Small intestine (tissue), 7 donors: ENCODE results near the gene DCBLD2. TPM values are rescaled to one million over a fixed set of nuclear protein-coding genes. Genes with fewer than 3 reads are reported as not detected.

Experiments
- DNase-seq, 2 donors: peaks; one replicate each; pipeline versions ENCODE4 v3.0.0 to v3.0.0-alpha.2; 2013
- FAIRE-seq: peaks from 2 replicates; lab custom pipeline; 2012; peaks lifted over from hg19 to GRCh38; lab: Jason Lieb, UNC
- H3K27ac ChIP-seq, 3 donors: one replicate each; pipeline ENCODE4 v1.5.1; 2013; ENCODE audit warnings: low read length in 2 of 3, mild to moderate bottlenecking in 2 of 3, control low read depth in 1 of 3, inconsistent platforms in 1 of 3, low read depth in 1 of 3, moderate library complexity in 1 of 3
- H3K27me3 ChIP-seq, 3 donors: one replicate each; pipeline ENCODE4 v1.6.1; 2013; ENCODE audit warnings: low read length in 3 of 3, inconsistent platforms in 1 of 3; ENCODE audit not compliant: control insufficient read depth in 3 of 3, insufficient read depth in 3 of 3
- H3K36me3 ChIP-seq, 3 donors: one replicate each; pipeline ENCODE4 v1.6.1; 2013; ENCODE audit warnings: low read length in 3 of 3, inconsistent platforms in 1 of 3, low read depth in 1 of 3, mild to moderate bottlenecking in 1 of 3, moderate library complexity in 1 of 3; ENCODE audit not compliant: control insufficient read depth in 3 of 3, insufficient read depth in 2 of 3
- H3K4me1 ChIP-seq, 3 donors: one replicate each; pipeline ENCODE4 v1.6.1; 2013; ENCODE audit warnings: low read length in 2 of 3, inconsistent platforms in 1 of 3, low read depth in 1 of 3, mild to moderate bottlenecking in 1 of 3, moderate library complexity in 1 of 3; ENCODE audit not compliant: control insufficient read depth in 3 of 3, insufficient read depth in 2 of 3
- H3K4me3 ChIP-seq, 3 donors: one replicate each; pipeline ENCODE4 v1.5.1; 2013; ENCODE audit warnings: low read length in 3 of 3, control low read depth in 1 of 3, inconsistent platforms in 1 of 3, low read depth in 1 of 3, mild to moderate bottlenecking in 1 of 3, moderate library complexity in 1 of 3
- H3K9me3 ChIP-seq, 2 donors: one replicate each; pipeline ENCODE4 v1.6.1; 2013; ENCODE audit warnings: low read depth in 1 of 2, low read length in 1 of 2; ENCODE audit not compliant: control insufficient read depth in 2 of 2, insufficient read depth in 1 of 2
- WGBS, 3 donors: extraction: QIAGEN DNeasy Blood & Tissue Kit; methylation state at CpG; one replicate each; pipeline ENCODE4 v1.1.7; 2013; 5-methylcytosine and 5-hydroxymethylcytosine counted together
- polyA plus RNA-seq, 4 donors: library from polyadenylated mRNA; stranded (reverse) in 3 of 4; unstranded in 1 of 4; fragments of 200-250 nt in 3 of 4; fragments of 120-200 nt in 1 of 4; gene quantifications; one replicate each; pipeline versions ENCODE4 v1.2.1 to v1.2.3, GENCODE V29; 2013
- donor health status: healthy with polysubstance abuse.
- donor health status: control.
- donor health status: control.
- donor health status: Bipolar disorder and iron deficiency.
- donor health status: healthy.

DCBLD2 gene
- polyA plus RNA-seq, 4 donors: 0.22 to 10.0 (median 2.0) TPM

DNA sequence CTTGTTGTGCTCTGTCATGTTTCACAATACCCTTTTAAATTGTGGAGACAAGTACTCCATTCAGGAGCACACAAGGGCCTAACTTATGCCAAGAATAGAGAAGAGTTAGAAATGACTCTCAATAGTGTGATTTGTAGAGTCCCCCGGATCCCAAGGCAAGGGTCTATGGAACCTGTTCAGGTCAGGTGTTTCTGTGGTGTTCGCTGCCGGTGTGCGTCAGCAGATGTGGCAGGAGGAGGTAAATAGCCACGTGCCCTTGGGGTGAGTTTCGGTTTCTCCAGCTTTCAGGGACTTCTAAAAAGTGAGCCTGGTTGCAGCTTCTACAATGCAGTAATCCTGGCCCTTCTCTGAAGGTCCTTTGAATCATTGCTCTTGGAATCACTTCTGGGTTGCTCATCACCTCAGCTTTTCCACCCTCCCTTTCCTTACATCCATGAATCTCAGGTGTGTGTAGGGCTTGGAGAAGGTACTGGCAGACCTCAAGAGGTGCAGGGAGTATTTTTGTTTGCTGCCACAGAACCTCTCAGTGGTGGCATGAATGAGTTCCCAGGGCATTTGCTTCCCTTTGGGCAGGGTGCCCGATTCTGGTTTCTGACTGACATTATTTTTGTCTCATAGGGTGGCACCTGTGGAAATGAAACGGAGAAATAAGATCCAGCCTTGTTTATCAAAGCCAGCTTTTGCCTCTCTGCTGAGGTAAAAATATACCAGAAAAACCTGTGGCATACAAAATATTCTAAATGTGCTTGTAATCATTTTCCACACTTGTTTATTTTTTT lies 131.0 kb downstream of the DCBLD2 start:
- DNase-seq (no peak), FAIRE-seq (no peak)
- 66 to 72% (median 69%) methylated on average over 8 of the region's 8 CpGs for WGBS, 3 donors
- H3K36me3 ChIP-seq: no peaks in the 10 kb centered on the region
- peak overlapping the region in 1 of 3 donors; percentile 17 for H3K27ac ChIP-seq
- no peak overlapping the region for H3K4me3 ChIP-seq
- no peaks in the 10 kb centered on the region for H3K9me3 ChIP-seq
- peaks cover 0 to 2% (median 0%) of the 10 kb centered on the region in 3 donors for H3K4me1 ChIP-seq
- no peaks in the 10 kb centered on the region for H3K27me3 ChIP-seq

DNA sequence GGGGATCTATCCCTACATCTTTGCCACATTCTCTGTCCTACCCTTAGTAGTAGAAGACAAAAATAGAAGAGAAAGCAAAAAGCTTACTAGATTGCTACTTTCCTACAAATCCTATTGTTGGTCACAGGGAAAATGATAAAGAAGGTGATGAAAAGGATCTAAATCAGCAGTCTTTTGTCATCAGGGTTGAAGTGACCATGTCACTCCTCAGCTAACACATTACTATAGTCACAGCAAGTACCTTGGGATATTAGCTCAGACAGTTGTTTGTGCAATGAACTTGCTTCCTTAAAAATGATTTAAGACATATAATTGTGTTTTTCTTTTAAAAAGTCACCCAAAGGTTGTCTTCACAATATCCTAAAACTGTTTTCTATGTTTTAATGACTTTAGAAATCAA lies 132.0 kb downstream of the DCBLD2 start:
- Histone ChIP-seq H3K4me1 (no peaks in the 10 kb centered on the region), H3K36me3 (no peaks in the 10 kb centered on the region), H3K27me3 (no peaks in the 10 kb centered on the region), H3K27ac (no peak overlapping the region), H3K9me3 (no peaks in the 10 kb centered on the region), H3K4me3 (no peak overlapping the region)
- FAIRE-seq: no peak
- no peak for DNase-seq

GRCh38 chr3:98768961-98769360 lies 132.5 kb downstream of the DCBLD2 start:
- no peaks in the 10 kb centered on the region for H3K4me1 ChIP-seq
- H3K4me3 ChIP-seq: no peak overlapping the region
- no peaks in the 10 kb centered on the region for H3K27me3 ChIP-seq
- no peak overlapping the region for H3K27ac ChIP-seq
- whole genome bisulfite sequencing, 3 donors: 57 to 71% (median 63%) methylated on average over 2 of the region's 2 CpGs
- no peak for DNase-seq
- H3K9me3 ChIP-seq: no peaks in the 10 kb centered on the region
- H3K36me3 ChIP-seq: no peaks in the 10 kb centered on the region
- no peak for FAIRE-seq

GRCh38 chr3:98766924-98767323 lies 134.6 kb downstream of the DCBLD2 start:
- H3K4me3 ChIP-seq: no peak overlapping the region
- no peaks in the 10 kb centered on the region for H3K27me3 ChIP-seq
- peaks cover 0 to under 1% (median 0%) of the 10 kb centered on the region in 3 donors for H3K4me1 ChIP-seq
- no peak for FAIRE-seq
- no peaks in the 10 kb centered on the region for H3K36me3 ChIP-seq
- no peak for DNase-seq
- H3K27ac ChIP-seq: no peak overlapping the region
- H3K9me3 ChIP-seq: no peaks in the 10 kb centered on the region

- 67 to 75% (median 67%) methylated on average over 4 of the region's 4 CpGs for WGBS, 3 donors
- no peak for FAIRE-seq
Observed at GRCh38 chr3:98765721-98766120, 135.8 kb downstream of the DCBLD2 start.

GRCh38 chr3:98764472-98764884 lies 137.0 kb downstream of the DCBLD2 start:
- H3K4me3 ChIP-seq: no peak overlapping the region
- no peak overlapping the region for H3K27ac ChIP-seq
- 42 to 55% (median 49%) methylated on average over 4 of the region's 4 CpGs for WGBS, 3 donors
- no peaks in the 10 kb centered on the region for H3K36me3 ChIP-seq
- FAIRE-seq (no peak), DNase-seq (no peak)
- H3K4me1 ChIP-seq: peaks cover 0 to 3% (median 0%) of the 10 kb centered on the region in 3 donors
- H3K9me3 ChIP-seq: no peaks in the 10 kb centered on the region
- H3K27me3 ChIP-seq: no peaks in the 10 kb centered on the region

More at GRCh38 chr3:98765721-98766120, 135.8 kb downstream of the DCBLD2 start:
- DNase-seq: no peak
- Histone ChIP-seq H3K4me1 (peaks cover 0 to 3% (median 0%) of the 10 kb centered on the region in 3 donors), H3K27me3 (no peaks in the 10 kb centered on the region), H3K4me3 (no peak overlapping the region), H3K27ac (no peak overlapping the region), H3K9me3 (no peaks in the 10 kb centered on the region), H3K36me3 (no peaks in the 10 kb centered on the region)

- Histone ChIP-seq H3K4me1 (peaks cover 0 to 3% (median 0%) of the 10 kb centered on the region in 3 donors), H3K27me3 (no peaks in the 10 kb centered on the region), H3K4me3 (no peak overlapping the region), H3K9me3 (no peaks in the 10 kb centered on the region), H3K27ac (peak overlapping the region in 1 of 3 donors; percentile 54), H3K36me3 (no peaks in the 10 kb centered on the region)
- DNase-seq (no peak), FAIRE-seq (no peak)
- 51 to 64% (median 56%) methylated on average over 5 of the region's 5 CpGs for WGBS, 3 donors
Observed at GRCh38 chr3:98763819-98764418, 137.6 kb downstream of the DCBLD2 start.

DNA sequence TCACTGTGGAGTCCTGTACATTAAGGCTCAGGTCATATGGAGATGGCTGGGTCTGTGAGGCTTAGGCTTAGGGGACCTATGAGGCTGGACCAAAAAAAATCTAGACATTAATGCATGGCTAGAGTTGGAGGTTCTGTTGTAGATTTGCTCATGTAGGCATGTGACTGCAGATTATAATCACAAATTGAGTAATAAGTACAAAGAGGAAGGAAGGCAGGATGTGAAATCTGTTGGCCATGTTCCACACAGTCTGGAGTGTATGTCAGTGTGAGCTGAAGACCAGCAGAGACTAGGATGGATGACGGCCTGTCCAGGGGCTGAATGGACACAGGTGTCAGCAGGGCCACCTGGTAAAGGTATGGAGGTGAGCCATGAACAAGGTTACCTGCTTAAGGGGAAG lies 138.4 kb downstream of the DCBLD2 start, which contains the start of gene ST3GAL6:
TSS of gene ST3GAL6 (plus strand) at position 265 of the 400 bp plus-strand sequence. CDS start 5,101 bp downstream, outside the sequence.
- no peak within 1 kb of the TSS for H3K4me3 ChIP-seq
- no peaks in the 10 kb centered on the region for H3K9me3 ChIP-seq
- no peak for DNase-seq
- H3K36me3 ChIP-seq: no peaks in the 10 kb centered on the region
- FAIRE-seq: no peak
- H3K27ac ChIP-seq: peak within 1 kb of the TSS in 1 of 3 donors; percentile 54
- no peaks in the 10 kb centered on the region for H3K27me3 ChIP-seq
- H3K4me1 ChIP-seq: peaks cover 0 to 3% (median 0%) of the 10 kb centered on the region in 3 donors
- 47 to 65% (median 55%) methylated on average over 1 of the region's 1 CpG for WGBS, 3 donors
